ENCODE results near the gene IFT122.
A peak's percentile ranks its signal among the peaks of the same experiment; 100 is the strongest.

IFT122 gene

DNA sequence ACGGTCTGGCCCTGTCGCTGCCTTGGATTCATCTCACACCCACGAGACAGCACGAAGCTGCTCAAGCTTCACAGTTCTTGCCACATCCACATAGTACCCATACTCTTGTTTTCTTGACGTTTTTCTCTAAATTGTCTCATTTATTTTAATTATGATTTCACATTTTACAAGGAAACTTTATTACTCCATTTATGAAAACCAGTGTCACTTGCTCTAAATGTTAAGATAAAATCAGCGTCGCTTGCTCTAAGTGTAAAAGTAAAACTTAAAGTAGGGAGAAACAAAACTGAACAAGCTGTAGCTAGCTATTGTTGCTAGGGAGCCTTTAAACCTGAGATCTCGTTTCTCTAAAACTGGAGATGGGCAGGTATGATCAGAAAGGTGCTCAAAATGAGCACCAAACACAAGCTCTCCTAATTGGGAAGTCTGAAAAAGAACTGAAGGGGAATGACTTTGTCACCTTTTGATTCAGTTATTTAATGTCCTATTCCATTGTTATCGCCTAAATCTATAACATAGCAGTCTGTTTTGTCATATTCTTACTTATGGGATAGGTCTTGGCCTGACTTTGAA is 680 bp downstream of the IFT122 start:
- H3K4me3 ChIP-seq (ENCODE audit: low read depth, low read length), result peak overlapping the region; percentile 95
- peaks cover 58% of the 10 kb centered on the region for H3K79me2 ChIP-seq (ENCODE audit: control insufficient read depth, insufficient read depth, low read length, unreplicated experiment)
- peaks cover 53% of the 10 kb centered on the region for H3K4me1 ChIP-seq (ENCODE audit: control insufficient read depth, insufficient read depth, low read length, unreplicated experiment)
- H3K27ac ChIP-seq (ENCODE audit: low read depth, low read length), result peak overlapping the region; percentile 89
- H3K36me3 ChIP-seq (ENCODE audit: insufficient read depth, low read length), result peaks cover 15% of the 10 kb centered on the region
- no peaks in the 10 kb centered on the region for H3K27me3 ChIP-seq (ENCODE audit: insufficient read depth, low read length)
- H2AFZ ChIP-seq (ENCODE audit: low read length, unreplicated experiment), result peak overlapping the region; percentile 5

DNA sequence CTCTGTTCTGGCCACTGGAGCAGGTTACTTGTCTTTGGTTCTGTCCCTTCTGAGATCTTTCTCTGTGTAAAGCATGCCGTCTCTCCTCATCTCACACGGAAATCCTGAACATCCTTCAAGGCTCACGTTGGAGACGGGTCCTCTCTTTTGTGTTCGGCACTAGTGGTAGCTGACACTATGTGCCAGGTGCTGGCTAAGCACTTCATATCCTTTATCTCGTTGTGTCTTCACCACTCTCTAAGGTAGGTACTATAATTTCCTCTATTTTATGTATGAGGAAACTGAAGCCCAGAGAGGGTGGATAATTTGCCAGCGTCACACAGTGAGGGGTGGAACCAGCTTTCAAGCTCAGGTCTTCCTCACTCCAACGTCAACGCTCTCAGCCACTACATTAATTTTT is 1.2 kb downstream of the IFT122 start:
- peaks cover 54% of the 10 kb centered on the region for H3K79me2 ChIP-seq (ENCODE audit: control insufficient read depth, insufficient read depth, low read length, unreplicated experiment)

DNA sequence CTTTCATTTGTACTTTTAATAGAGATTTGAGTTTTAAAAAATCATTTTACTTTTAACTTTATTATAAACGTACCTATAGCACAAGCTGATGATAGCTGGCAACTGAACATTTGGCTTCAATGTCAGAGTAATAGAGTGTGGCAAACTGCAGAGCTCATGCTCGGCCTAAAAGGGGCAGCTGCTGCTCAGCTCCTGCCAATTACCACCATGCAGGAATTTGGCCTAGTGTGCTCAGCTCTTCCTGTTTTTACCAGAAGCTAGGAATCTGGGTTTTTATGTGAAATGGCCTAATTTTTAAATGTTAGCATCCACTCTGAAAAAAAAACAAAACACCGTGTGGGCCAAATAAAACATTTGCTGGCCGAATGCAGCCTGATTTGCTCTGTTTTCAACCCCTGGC is 1.8 kb downstream of the IFT122 start:
- H3K4me1 ChIP-seq (ENCODE audit: control insufficient read depth, insufficient read depth, low read length, unreplicated experiment), result peaks cover 44% of the 10 kb centered on the region
- H2AFZ ChIP-seq (ENCODE audit: low read length, unreplicated experiment), result peak overlapping the region; percentile 71
- peaks cover 50% of the 10 kb centered on the region for H3K79me2 ChIP-seq (ENCODE audit: control insufficient read depth, insufficient read depth, low read length, unreplicated experiment)
- H3K27me3 ChIP-seq (ENCODE audit: insufficient read depth, low read length), result no peaks in the 10 kb centered on the region
- peak overlapping the region; percentile 89 for H3K27ac ChIP-seq (ENCODE audit: low read depth, low read length)
- peaks cover 4% of the 10 kb centered on the region for H3K36me3 ChIP-seq (ENCODE audit: insufficient read depth, low read length)
- H3K4me3 ChIP-seq (ENCODE audit: low read depth, low read length), result peak overlapping the region; percentile 95

More for the DNA sequence above, 1.2 kb downstream of the IFT122 start:
- peaks cover 49% of the 10 kb centered on the region for H3K4me1 ChIP-seq (ENCODE audit: control insufficient read depth, insufficient read depth, low read length, unreplicated experiment)
- no peaks in the 10 kb centered on the region for H3K27me3 ChIP-seq (ENCODE audit: insufficient read depth, low read length)
- peaks cover 10% of the 10 kb centered on the region for H3K36me3 ChIP-seq (ENCODE audit: insufficient read depth, low read length)
- H2AFZ ChIP-seq (ENCODE audit: low read length, unreplicated experiment), result peak overlapping the region; percentile 5
- peak overlapping the region; percentile 95 for H3K4me3 ChIP-seq (ENCODE audit: low read depth, low read length)
- peak overlapping the region; percentile 89 for H3K27ac ChIP-seq (ENCODE audit: low read depth, low read length)

DNA sequence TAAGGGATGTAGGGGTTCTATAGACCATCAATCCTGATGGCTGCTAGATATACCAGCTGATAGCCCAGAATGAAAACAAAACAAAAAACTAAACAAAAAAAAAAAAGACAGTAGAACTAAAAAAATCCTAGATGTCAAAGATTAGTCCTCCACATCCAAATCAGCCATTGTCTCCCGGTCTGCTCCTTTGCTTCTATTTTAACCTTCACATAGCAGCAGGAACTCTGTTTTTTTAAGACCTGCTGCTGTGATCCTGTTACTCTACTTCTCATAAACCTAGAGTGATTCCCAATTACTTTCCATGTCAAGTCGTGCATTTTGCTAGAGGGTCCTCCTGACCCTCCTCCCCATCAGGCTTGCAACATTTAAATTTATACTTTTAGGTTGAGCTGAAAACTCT is 2.5 kb downstream of the IFT122 start:
- Histone ChIP-seq H3K27ac (ENCODE audit: low read depth, low read length) (peak overlapping the region; percentile 89), H3K36me3 (ENCODE audit: insufficient read depth, low read length) (no peaks in the 10 kb centered on the region), H3K4me3 (ENCODE audit: low read depth, low read length) (peak overlapping the region; percentile 95), H3K27me3 (ENCODE audit: insufficient read depth, low read length) (no peaks in the 10 kb centered on the region), H3K4me1 (ENCODE audit: control insufficient read depth, insufficient read depth, low read length, unreplicated experiment) (peaks cover 40% of the 10 kb centered on the region), H2AFZ (ENCODE audit: low read length, unreplicated experiment) (peak overlapping the region; percentile 71), H3K79me2 (ENCODE audit: control insufficient read depth, insufficient read depth, low read length, unreplicated experiment) (peaks cover 50% of the 10 kb centered on the region)

DNA sequence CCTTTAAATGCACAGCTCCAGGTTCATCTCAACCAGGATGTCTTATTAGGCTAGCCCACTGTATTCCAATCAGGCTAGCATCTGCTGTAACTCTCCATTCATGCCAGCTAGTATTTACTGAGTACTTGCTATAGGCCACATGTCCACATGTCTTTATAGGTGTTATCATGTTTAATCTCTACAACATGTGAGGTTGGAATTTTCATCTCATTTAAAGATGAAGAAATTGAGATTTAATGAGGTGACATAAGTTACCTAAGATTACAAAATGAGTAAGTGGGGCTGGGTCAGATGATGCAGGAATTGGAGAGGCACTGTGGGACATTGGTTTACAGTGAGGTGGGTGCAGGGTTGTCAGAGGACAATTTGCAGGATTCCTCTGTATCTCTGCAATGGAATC is 2.9 kb downstream of the IFT122 start:
- peak overlapping the region; percentile 71 for H2AFZ ChIP-seq (ENCODE audit: low read length, unreplicated experiment)
- no peak overlapping the region for H3K27ac ChIP-seq (ENCODE audit: low read depth, low read length)
- H3K36me3 ChIP-seq (ENCODE audit: insufficient read depth, low read length), result no peaks in the 10 kb centered on the region
- no peaks in the 10 kb centered on the region for H3K27me3 ChIP-seq (ENCODE audit: insufficient read depth, low read length)
- H3K79me2 ChIP-seq (ENCODE audit: control insufficient read depth, insufficient read depth, low read length, unreplicated experiment), result peaks cover 45% of the 10 kb centered on the region
- H3K4me1 ChIP-seq (ENCODE audit: control insufficient read depth, insufficient read depth, low read length, unreplicated experiment), result peaks cover 40% of the 10 kb centered on the region
- H3K4me3 ChIP-seq (ENCODE audit: low read depth, low read length), result peak overlapping the region; percentile 95

DNA sequence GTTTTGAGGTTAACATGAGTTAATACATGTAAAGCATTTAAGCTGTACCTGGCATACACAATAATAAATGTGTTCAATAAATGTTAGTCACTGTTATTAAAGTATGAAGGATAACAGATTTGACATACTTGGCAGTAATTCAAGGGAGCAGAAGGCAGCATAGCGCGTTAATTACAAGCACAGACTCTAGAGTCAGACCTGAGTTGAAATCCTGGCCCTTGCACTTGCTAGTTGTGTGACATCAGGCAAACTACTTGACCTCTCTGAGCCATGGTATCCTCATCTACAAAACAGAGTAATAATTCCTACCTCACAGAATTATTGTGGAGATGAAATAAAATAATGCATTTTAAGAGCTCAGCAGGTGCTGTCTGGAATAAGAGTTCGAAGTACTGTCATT is 5.4 kb downstream of the IFT122 start:
- Histone ChIP-seq H3K4me1 (ENCODE audit: control insufficient read depth, insufficient read depth, low read length, unreplicated experiment) (peaks cover 33% of the 10 kb centered on the region), H3K4me3 (ENCODE audit: low read depth, low read length) (no peak overlapping the region), H2AFZ (ENCODE audit: low read length, unreplicated experiment) (no peak overlapping the region), H3K36me3 (ENCODE audit: insufficient read depth, low read length) (no peaks in the 10 kb centered on the region), H3K27me3 (ENCODE audit: insufficient read depth, low read length) (no peaks in the 10 kb centered on the region), H3K27ac (ENCODE audit: low read depth, low read length) (no peak overlapping the region), H3K79me2 (ENCODE audit: control insufficient read depth, insufficient read depth, low read length, unreplicated experiment) (peaks cover 28% of the 10 kb centered on the region)

DNA sequence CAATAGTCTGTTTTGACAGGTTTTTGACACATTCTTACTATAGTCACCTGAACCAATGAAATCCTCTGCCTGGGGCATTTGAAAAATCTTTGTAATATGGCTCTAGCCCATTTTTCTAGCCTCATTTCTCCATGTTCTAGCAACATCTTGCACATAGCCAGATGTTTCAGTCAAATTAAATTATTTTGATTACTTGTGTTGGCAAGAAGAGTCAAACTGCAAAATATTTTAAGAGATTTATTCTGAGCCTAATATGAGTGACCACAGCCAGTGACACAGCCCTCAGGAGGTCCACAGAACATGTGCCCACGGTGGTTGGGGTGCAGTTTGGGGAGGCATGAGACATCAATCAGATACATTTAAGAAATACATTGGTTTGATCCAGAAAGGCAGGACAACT is 6.9 kb downstream of the IFT122 start:
- Histone ChIP-seq H3K4me1 (ENCODE audit: control insufficient read depth, insufficient read depth, low read length, unreplicated experiment) (peaks cover 23% of the 10 kb centered on the region), H3K4me3 (ENCODE audit: low read depth, low read length) (no peak overlapping the region), H3K27me3 (ENCODE audit: insufficient read depth, low read length) (no peaks in the 10 kb centered on the region), H3K36me3 (ENCODE audit: insufficient read depth, low read length) (0 out of 2 replicates have a peak, but pooled peaks cover 5% of the 10 kb centered on the region), H2AFZ (ENCODE audit: low read length, unreplicated experiment) (no peak overlapping the region), H3K27ac (ENCODE audit: low read depth, low read length) (no peak overlapping the region), H3K79me2 (ENCODE audit: control insufficient read depth, insufficient read depth, low read length, unreplicated experiment) (peaks cover 20% of the 10 kb centered on the region)

DNA sequence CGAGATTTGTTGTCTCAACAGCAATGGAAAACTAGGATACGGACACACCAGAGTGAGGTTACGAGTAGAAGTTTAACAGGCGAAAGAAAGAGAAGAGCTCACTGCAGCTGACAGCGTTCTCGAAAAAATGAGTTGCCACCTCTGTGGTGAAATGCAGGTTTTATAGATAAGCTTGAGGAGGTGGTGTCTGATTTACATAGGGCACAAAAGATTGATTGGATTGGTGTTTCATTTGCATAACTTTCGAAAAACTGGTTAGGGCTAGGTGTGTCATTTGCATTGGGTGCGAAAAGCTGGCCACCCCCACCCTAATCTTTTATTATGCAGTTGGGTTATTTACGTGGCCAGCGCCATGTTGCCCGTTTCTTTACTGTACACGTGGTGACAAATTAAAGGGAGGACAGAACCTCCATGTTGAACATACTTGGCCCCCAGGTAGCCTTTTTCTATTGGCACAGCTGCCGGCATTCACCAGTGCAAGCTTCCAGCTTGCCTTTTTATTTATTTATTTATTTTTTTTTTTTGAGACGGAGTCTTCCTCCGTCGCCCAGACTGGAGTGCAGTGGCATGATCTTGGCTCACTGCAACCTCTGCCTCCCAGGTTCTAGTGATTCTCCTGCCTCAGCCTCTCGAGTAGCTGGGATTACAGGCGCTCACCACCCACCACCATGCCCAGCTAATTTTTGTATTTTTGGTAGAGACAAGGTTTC is 8.3 kb downstream of the IFT122 start:
- no peak overlapping the region for H3K4me3 ChIP-seq (ENCODE audit: low read depth, low read length)
- H3K36me3 ChIP-seq (ENCODE audit: insufficient read depth, low read length), result peaks cover 11% of the 10 kb centered on the region; the same call in 1 of the 2 replicates
- peaks cover 9% of the 10 kb centered on the region for H3K79me2 ChIP-seq (ENCODE audit: control insufficient read depth, insufficient read depth, low read length, unreplicated experiment)
- H3K27me3 ChIP-seq (ENCODE audit: insufficient read depth, low read length), result no peaks in the 10 kb centered on the region
- H2AFZ ChIP-seq (ENCODE audit: low read length, unreplicated experiment), result no peak overlapping the region
- H3K27ac ChIP-seq (ENCODE audit: low read depth, low read length), result no peak overlapping the region
- peaks cover 9% of the 10 kb centered on the region for H3K4me1 ChIP-seq (ENCODE audit: control insufficient read depth, insufficient read depth, low read length, unreplicated experiment)

DNA sequence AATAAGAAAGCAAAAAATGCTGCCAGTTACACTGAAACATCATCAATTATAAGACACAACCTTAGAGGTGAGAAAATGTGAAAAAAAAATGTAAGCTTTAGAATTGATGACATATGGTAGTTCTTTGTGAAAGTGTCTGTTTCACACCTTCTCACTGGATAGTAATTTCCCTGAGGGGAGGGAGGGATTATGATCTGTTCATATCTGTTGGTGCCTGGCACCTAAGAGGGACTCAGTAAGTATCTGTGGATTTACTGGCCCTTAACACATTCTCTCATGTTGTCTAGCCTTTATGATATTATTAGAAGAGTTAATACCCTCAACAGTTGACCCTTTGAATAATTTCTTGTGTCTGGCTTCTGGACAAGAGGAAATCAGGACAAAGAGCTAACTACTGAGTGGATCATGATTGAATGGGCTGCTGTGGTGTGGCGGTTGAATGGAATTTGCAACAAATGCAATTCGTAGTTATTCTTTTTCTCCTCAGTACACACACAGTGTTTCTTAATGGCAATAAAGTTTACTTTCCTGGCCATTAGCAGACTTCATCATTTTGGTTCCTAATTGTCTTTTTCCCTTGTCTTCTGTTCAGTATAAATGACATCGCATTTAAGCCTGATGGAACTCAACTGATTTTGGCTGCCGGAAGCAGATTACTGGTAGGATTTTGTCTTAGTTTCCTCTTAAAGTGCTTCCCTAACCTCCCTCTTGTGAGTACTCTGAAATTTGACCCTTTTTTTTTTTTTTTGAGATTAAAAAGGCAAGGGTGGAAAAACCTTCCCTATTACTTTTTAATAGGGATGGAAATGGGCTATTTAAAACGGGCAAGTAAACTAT is 9.5 kb downstream of the IFT122 start:
- H2AFZ ChIP-seq (ENCODE audit: low read length, unreplicated experiment), result no peak overlapping the region
- H3K36me3 ChIP-seq (ENCODE audit: insufficient read depth, low read length), result peaks cover 11% of the 10 kb centered on the region; the same call in 1 of the 2 replicates
- no peaks in the 10 kb centered on the region for H3K4me1 ChIP-seq (ENCODE audit: control insufficient read depth, insufficient read depth, low read length, unreplicated experiment)
- no peak overlapping the region for H3K27ac ChIP-seq (ENCODE audit: low read depth, low read length)
- no peak overlapping the region for H3K4me3 ChIP-seq (ENCODE audit: low read depth, low read length)
- no peaks in the 10 kb centered on the region for H3K27me3 ChIP-seq (ENCODE audit: insufficient read depth, low read length)
- peaks cover 7% of the 10 kb centered on the region for H3K79me2 ChIP-seq (ENCODE audit: control insufficient read depth, insufficient read depth, low read length, unreplicated experiment)

DNA sequence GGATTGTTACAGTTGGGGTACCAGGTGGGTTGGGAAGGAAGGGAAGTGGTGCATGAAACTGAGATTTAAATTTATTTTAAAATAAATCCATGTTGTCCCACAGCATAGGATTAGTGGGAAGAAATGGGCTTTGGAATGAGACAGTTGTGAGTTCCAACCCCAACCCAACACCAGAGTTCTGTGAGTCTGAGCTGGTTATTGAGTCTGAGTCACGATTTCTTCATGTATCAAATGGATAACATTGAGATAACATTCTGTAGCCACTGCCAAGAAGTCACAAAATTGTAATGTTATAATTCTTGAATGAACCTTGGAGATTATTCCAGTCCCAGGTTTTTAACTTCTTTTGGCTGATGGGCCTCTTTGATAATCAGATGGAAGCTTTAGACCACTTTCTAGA is 13.7 kb downstream of the IFT122 start:
- peaks cover 16% of the 10 kb centered on the region; the same call in 1 of the 2 replicates for H3K36me3 ChIP-seq (ENCODE audit: insufficient read depth, low read length)

More for the DNA sequence above, 13.7 kb downstream of the IFT122 start:
- H3K4me1 ChIP-seq (ENCODE audit: control insufficient read depth, insufficient read depth, low read length, unreplicated experiment), result no peaks in the 10 kb centered on the region
- H3K27ac ChIP-seq (ENCODE audit: low read depth, low read length), result no peak overlapping the region
- H3K27me3 ChIP-seq (ENCODE audit: insufficient read depth, low read length), result no peaks in the 10 kb centered on the region
- H3K4me3 ChIP-seq (ENCODE audit: low read depth, low read length), result no peak overlapping the region
- no peaks in the 10 kb centered on the region for H3K79me2 ChIP-seq (ENCODE audit: control insufficient read depth, insufficient read depth, low read length, unreplicated experiment)
- no peak overlapping the region for H2AFZ ChIP-seq (ENCODE audit: low read length, unreplicated experiment)
